GM21360 (cell line): ENCODE results near the gene DZIP1L.

Experiments used
- ATAC-seq: cut with Tn5 transposase; IDR thresholded peaks from one replicate; pipeline ENCODE4 v1.9.1; 2021; ENCODE audit warnings: mild to moderate bottlenecking, moderate library complexity; ENCODE audit not compliant: unreplicated experiment

The DZIP1L gene

DNA sequence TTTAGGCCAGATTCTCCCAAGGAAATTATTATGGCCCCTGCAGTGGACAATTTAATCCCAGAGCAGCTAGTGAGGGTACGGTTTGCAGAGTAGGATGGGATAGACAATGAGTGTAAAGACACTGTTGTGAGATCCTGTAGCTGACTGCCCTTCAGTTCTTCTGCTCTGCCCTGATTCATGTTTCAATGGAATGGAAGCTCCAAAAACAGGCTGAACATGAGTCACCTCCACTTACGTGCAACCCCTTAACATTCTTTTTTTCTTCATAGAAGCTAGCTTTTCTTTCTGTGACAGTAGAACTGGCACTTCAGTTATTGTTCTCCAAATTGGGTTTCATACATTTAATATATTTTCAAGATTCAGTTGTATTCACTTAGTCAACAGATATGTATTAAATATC is 73.4 kb downstream of the DZIP1L start:
- no peak for ATAC-seq

DNA sequence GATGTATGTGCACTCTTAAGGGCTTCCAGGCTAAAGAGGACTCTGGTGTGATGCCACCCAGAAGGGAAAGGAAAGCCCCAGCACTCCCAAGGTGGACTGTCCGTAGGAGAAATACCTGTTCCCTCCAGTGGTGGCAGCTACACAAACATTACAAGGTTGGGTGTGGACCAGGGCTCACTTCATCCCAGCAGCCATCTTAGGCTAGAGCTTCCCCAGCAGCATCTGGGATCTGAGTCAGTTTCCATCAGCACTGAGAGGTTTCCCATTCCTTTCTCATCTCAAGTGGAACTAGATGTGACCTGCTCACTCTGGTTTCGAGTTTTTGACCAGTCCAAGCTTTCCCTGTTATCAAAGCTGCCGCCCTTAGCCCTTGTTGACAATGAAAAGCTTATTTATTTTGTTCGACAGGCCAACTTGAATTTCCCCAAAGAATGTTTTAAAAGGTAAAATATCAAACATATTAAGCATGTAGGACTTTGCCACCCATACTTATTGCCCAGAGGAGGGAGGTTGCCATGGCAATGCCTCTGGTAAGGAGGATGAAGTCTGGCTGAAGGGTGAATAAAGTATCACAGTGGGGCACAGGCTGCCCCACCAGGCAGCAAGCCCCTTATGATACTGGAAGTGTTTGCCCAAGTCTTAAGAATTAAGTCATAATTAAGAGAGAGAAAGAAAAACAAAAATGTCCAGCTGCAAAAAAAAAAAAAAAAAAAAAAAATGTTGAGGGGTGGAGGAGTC is 76.5 kb downstream of the DZIP1L start:
- ATAC-seq = no peak

DNA sequence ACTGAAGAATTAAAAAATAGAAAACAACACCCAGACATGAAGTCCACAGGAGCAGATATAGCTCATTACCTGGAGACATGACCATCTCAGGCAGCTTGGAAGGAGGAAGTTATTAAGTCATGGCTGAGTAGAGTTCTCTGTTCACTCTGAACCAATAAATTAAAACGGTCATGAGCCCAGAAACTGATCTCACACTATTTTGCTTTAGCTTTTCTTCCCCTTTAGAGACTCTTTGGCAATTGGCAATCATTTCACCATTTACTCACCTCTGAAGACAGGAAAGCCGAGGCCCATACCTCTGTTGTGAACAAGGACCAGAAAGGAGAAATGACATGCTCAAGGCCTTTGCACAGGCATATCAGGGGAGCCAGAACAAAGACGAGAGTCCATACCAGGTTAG is 78.8 kb downstream of the DZIP1L start:
- peak; percentile 54 for ATAC-seq

DNA sequence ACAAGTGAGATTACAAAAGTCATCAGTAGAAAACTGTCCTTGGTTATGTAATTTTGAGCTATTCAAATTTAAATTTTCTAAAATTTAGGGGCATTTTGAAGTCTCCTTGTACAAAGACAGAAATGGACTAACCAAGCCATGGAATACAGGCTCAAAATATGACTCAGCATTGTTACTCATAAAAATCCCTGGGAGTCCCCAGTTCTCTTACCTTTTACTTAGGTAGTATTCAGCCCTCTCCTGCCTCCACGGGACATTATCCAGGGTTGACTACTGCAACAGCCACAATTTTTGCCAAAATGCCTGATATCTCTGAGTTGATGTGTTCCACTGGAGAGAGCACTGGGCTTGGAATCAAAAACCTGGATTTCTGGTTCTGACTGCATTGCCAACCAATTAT is 80.5 kb downstream of the DZIP1L start:
- no peak for ATAC-seq

DNA sequence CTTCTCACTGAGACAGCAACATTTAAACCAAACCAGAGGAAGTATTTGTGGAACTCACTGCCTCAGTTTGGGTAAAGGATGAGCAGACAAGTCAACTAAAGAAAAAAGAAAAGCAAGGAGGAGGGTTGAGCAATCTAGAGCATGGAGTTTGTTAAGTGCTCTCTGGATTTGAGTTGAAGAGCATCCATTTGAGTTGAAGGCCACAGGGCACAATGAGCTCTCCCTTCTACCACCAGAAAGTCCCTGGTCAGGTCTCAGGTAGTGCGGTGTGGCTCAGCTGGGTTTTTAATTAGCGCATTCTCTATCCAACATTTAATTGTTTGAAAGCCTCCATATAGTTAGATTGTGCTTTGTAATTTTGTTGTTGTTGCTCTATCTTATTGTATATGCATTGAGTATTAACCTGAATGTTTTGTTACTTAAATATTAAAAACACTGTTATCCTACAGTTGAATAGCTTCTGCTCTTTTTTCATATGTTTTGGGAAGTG is 82.2 kb downstream of the DZIP1L start:
- no peak for ATAC-seq

DNA sequence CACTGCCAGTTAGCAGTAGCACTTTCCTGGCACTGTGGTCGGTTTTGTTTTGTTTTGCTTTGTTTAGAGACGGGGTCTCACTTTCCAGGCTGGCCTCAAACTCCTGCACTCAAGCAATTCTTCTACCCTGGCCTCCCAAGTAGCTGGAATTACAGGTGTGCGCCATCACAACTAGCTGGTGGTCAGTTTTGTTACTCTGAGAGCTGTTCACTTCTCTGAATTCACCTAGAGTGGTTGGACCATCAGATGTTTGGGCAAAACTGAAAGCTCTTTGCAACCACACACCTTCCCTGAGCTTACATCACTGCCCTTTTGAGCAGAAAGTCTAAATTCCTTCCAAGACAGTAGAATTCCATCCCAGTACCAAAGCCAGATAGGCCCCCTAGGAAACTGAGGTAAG is 82.8 kb downstream of the DZIP1L start:
- no peak for ATAC-seq

DNA sequence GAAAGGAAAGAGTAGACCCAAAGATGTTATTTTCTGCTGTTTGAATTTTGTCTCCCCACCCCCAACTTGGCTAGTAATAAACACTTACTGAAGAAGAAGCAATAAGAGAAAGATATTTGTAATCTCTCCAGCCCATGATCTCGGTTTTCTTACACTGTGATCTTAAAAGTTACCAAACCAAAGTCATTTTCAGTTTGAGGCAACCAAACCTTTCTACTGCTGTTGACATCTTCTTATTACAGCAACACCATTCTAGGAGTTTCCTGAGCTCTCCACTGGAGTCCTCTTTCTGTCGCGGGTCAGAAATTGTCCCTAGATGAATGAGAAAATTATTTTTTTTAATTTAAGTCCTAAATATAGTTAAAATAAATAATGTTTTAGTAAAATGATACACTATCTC is 83.9 kb downstream of the DZIP1L start:
- ATAC-seq = no peak

DNA sequence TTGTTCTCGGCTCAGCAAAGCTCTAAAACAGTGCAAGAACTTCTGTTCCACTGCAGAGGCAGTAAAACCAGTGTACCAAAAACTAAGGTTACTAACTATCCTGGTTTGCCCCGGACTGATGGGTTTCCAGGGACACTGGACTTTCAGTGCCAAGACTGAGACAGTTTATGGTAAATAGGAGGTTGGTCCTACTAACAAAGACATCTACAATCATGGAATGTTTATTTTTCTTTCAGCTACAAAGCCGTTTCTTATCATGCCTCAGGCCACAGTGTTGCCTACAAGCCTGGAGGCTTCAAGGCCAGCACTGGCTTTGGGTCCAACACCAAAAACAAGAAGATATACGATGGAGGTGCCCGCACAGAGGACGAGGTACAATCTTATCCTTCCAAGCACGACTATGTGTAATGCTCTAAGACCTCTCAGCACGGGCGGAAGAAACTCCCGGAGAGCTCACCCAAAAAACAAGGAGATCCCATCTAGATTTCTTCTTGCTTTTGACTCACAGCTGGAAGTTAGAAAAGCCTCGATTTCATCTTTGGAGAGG is 84.6 kb downstream of the DZIP1L start:
- ATAC-seq = no peak

DNA sequence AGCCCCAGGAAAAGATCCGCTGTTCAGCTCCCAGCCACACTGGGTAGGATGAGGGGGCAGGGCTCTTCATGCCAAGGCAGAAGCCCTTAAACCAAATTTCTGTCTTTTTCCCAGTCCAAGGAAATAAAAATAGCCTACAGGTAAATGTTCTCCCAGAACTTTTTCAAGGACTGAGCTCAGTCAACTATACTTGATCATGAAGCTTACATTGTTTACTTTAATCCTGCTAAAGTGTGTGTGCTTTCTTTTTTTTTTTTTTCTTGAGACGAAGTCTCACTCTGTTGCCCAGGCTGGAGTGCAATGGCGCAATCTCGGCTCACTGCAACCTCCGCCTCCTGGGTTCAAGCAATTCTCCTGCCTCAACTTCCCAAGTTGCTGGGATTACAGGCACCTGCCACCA is 87.6 kb downstream of the DZIP1L start:
- no peak for ATAC-seq

DNA sequence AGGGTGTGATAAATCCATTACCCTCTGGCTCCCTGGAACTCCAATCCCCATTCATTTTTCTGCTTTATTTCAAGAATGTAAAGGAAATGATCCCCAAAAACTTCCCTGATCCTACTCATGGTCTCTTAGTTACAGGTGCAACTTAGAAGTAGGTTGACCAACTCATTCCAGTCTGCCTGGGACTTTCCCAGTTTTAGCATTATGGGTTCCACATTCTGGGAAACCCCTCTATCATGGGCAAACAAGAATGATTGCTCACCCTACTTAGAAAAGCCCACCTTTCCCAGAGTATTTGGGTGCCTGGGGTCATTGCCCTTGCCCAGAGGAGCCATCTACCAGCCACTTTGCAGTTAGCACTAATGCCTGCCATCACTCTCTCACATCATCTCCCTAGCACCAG is 89.9 kb downstream of the DZIP1L start:
- no peak for ATAC-seq

DNA sequence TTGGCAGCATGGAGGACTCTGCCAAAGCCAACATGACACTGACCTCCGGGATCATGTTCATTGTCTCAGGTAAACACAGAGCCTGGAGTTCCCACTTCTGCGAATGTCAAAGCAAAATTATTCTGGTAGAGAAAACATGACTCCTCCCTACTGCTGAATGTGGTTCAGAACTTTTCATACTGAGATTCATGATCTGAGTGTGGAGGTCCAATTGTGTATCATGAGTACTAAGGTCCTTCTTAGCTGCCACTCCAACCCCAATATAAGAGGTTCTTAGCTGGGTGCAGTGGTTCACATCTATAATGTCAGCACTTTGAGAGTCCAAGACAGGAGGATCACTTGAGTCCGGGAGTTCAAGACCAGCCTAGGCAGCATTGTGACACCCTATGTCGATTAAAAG is 91.7 kb downstream of the DZIP1L start:
- no peak for ATAC-seq

DNA sequence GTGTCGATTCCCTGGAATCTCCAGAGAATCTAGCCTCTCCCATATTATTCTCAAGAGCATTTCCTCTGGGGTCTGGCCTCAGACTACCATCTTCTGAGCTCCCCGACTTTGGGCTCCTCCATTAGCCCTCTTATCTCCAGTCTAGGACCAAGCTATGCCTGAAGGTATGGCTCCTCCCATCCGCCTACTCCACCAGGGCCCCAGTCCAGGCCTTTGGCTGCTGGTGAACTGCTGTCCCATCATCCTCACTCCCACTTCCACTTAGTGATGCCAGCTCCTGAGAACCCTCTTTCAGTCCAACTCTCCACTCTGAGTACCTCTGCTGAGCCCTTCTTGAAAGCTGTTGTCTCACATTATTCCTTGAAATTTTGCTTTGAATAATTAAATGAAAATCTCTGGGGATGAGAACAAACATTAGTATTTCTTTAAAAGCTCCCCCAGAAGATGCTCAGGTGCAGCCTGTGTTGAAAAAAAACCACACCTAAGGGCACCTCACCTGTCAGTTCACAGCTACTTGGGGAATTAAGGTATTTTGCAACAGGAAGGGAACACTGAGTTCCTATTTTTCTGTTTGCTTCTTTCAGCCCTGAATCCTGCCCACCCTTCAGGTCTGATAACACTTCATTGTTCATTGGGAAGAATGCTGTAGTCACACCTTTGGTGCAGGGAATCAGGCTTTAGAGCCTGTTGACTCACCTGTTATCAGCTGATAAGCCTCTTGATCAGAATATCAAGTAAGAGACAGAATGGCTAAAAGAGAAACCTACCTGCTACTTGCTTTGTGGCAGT is 95.9 kb downstream of the DZIP1L start:
- ATAC-seq = no peak

DNA sequence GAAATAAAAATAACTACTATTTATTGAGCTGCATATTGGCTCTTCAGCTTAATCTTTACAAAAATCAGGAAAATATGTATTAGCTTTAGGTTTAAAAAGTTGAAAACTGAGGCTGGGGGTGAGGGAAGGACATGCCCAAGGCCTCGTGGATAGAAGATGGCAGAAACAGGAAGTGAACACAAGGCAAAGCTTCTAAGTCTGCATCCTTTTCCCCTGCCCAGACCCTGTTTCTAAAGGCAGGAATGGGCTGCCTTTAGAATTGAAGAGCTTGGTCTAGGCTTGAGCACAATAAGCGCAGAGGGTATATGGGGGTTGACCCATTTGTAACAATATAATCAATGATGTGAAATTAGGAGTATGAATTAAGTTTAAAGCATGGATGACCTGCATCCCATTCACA is 99.3 kb downstream of the DZIP1L start:
- no peak for ATAC-seq

DNA sequence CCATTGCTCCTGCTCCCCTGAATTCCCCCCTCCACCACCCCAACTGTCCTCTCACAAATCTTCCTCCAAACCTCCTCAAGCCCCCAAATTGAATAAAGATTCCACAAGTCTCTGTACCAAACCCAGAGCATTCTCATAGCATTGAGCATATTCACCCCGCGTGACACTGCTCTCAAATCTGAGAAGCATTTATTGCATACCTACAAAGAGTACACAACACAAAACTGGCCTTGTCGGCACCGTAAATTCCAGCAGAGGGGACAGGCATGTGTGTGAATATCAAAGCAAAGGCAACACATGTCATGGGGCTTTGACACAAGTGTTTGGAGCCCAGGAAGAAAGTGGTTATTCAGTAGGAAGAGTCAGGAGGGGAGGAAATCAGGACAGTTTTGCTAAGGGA is 102.9 kb downstream of the DZIP1L start:
- ATAC-seq = no peak
